Skeletal muscle satellite cell (primary cell): Measurements from ENCODE around the gene ACADM.
A peak's percentile ranks its signal among the peaks of the same experiment; 100 is the strongest.
"Not testable (repeated sequence)": the region's sequence is repeated elsewhere in the genome, so short reads cannot be mapped to it uniquely, and the experiment has no call there.

Experiments used
- H3K27me3 ChIP-seq: 2 replicates; pipeline ENCODE4 v1.7.0; 2013; ENCODE audit warnings: low read length; ENCODE audit not compliant: control insufficient read depth, insufficient read depth
- H3K36me3 ChIP-seq: 2 replicates; pipeline ENCODE4 v1.7.0; 2013; ENCODE audit warnings: mild to moderate bottlenecking, control low read depth, low read length; ENCODE audit not compliant: insufficient read depth
- H3K4me1 ChIP-seq: 2 replicates; pipeline ENCODE4 v1.7.0; 2013; ENCODE audit warnings: low read length; ENCODE audit not compliant: control insufficient read depth, insufficient read depth
- H3K4me2 ChIP-seq: 2 replicates; pipeline ENCODE4 v1.7.0; 2013; ENCODE audit warnings: mild to moderate bottlenecking, low read length
- H3K4me3 ChIP-seq: 2 replicates; pipeline ENCODE4 v1.7.0; 2013; ENCODE audit warnings: low read length
- H3K9ac ChIP-seq: 2 replicates; pipeline ENCODE4 v1.7.0; 2013; ENCODE audit warnings: mild to moderate bottlenecking, low read depth, low read length, moderate library complexity
- H3K9me3 ChIP-seq: replicated peaks from 2 replicates; pipeline ENCODE4 v1.7.0; 2013; ENCODE audit warnings: mild to moderate bottlenecking, control low read depth, low read length

ACADM gene

GRCh38 chr1:75720325-75720724, 4.2 kb upstream of the ACADM start:
- no peak overlapping the region for H3K4me2 ChIP-seq
- H3K36me3 ChIP-seq, result no peaks in the 10 kb centered on the region
- no peaks in the 10 kb centered on the region for H3K4me1 ChIP-seq
- H3K27me3 ChIP-seq, result no peaks in the 10 kb centered on the region
- no peak overlapping the region for H3K4me3 ChIP-seq
- no peak overlapping the region for H3K9ac ChIP-seq
- H3K9me3 ChIP-seq, result no peaks in the 10 kb centered on the region

- no peaks in the 10 kb centered on the region for H3K27me3 ChIP-seq
- no peaks in the 10 kb centered on the region for H3K36me3 ChIP-seq
Measured at GRCh38 chr1:75720820-75721219, 3.7 kb upstream of the ACADM start.

GRCh38 chr1:75722246-75722645, 2.3 kb upstream of the ACADM start:
- not testable (repeated sequence) for H3K36me3 ChIP-seq, H3K4me3 ChIP-seq, H3K9me3 ChIP-seq, H3K27me3 ChIP-seq, H3K4me2 ChIP-seq, H3K9ac ChIP-seq
- peaks cover 11% of the 10 kb centered on the region for H3K4me1 ChIP-seq

More at GRCh38 chr1:75720820-75721219, 3.7 kb upstream of the ACADM start:
- no peaks in the 10 kb centered on the region for H3K9me3 ChIP-seq
- no peak overlapping the region for H3K4me3 ChIP-seq
- no peak overlapping the region for H3K9ac ChIP-seq
- H3K4me2 ChIP-seq, result no peak overlapping the region
- peaks cover 4% of the 10 kb centered on the region for H3K4me1 ChIP-seq

GRCh38 chr1:75722966-75723365, 1.5 kb upstream of the ACADM start:
- peaks cover 11% of the 10 kb centered on the region for H3K4me1 ChIP-seq
- no peak overlapping the region for H3K4me3 ChIP-seq
- H3K36me3 ChIP-seq, result no peaks in the 10 kb centered on the region
- H3K4me2 ChIP-seq, result peak overlapping the region; percentile 80
- no peak overlapping the region for H3K9ac ChIP-seq
- H3K9me3 ChIP-seq, result no peaks in the 10 kb centered on the region
- no peaks in the 10 kb centered on the region for H3K27me3 ChIP-seq

GRCh38 chr1:75723989-75724471, 479 bp upstream of the ACADM start:
- Histone ChIP-seq H3K4me2 (peak overlapping the region; percentile 80), H3K4me3 (peak overlapping the region; percentile 95), H3K9ac (peak overlapping the region; percentile 92), H3K36me3 (no peaks in the 10 kb centered on the region), H3K4me1 (peaks cover 11% of the 10 kb centered on the region), H3K27me3 (no peaks in the 10 kb centered on the region), H3K9me3 (no peaks in the 10 kb centered on the region)

GRCh38 chr1:75725266-75725665, 757 bp downstream of the ACADM start:
- H3K4me3 ChIP-seq, result peak overlapping the region; percentile 95
- H3K4me1 ChIP-seq, result peaks cover 11% of the 10 kb centered on the region

GRCh38 chr1:75725861-75726361, 1.4 kb downstream of the ACADM start:
- Histone ChIP-seq H3K4me2 (peak overlapping the region; percentile 80), H3K4me3 (peak overlapping the region; percentile 95), H3K9ac (peak overlapping the region; percentile 92), H3K9me3 (no peaks in the 10 kb centered on the region), H3K36me3 (no peaks in the 10 kb centered on the region), H3K4me1 (peaks cover 11% of the 10 kb centered on the region), H3K27me3 (no peaks in the 10 kb centered on the region)

More at GRCh38 chr1:75725266-75725665, 757 bp downstream of the ACADM start:
- Histone ChIP-seq H3K4me2 (peak overlapping the region; percentile 80), H3K27me3 (no peaks in the 10 kb centered on the region), H3K36me3 (no peaks in the 10 kb centered on the region), H3K9ac (peak overlapping the region; percentile 92), H3K9me3 (no peaks in the 10 kb centered on the region)

GRCh38 chr1:75727571-75727970, 3.1 kb downstream of the ACADM start:
- H3K4me2 ChIP-seq, result peak overlapping the region; percentile 46
- no peak overlapping the region for H3K4me3 ChIP-seq
- H3K36me3 ChIP-seq, result no peaks in the 10 kb centered on the region
- H3K27me3 ChIP-seq, result no peaks in the 10 kb centered on the region
- H3K9ac ChIP-seq, result no peak overlapping the region
- peaks cover 11% of the 10 kb centered on the region for H3K4me1 ChIP-seq
- H3K9me3 ChIP-seq, result no peaks in the 10 kb centered on the region

- Histone ChIP-seq H3K9me3 (no peaks in the 10 kb centered on the region), H3K4me2 (no peak overlapping the region), H3K4me1 (peaks cover 11% of the 10 kb centered on the region), H3K9ac (no peak overlapping the region), H3K4me3 (no peak overlapping the region), H3K27me3 (no peaks in the 10 kb centered on the region), H3K36me3 (peaks cover 20% of the 10 kb centered on the region)
Measured at GRCh38 chr1:75730432-75730831, 5.9 kb downstream of the ACADM start.

GRCh38 chr1:75731881-75732280, 7.4 kb downstream of the ACADM start:
- H3K4me3 ChIP-seq, result no peak overlapping the region
- H3K9ac ChIP-seq, result no peak overlapping the region
- H3K36me3 ChIP-seq, result peaks cover 26% of the 10 kb centered on the region
- H3K9me3 ChIP-seq, result no peaks in the 10 kb centered on the region
- no peaks in the 10 kb centered on the region for H3K4me1 ChIP-seq
- no peaks in the 10 kb centered on the region for H3K27me3 ChIP-seq
- no peak overlapping the region for H3K4me2 ChIP-seq

- Histone ChIP-seq H3K4me2 (no peak overlapping the region), H3K9ac (no peak overlapping the region), H3K36me3 (peaks cover 26% of the 10 kb centered on the region), H3K9me3 (no peaks in the 10 kb centered on the region), H3K4me1 (no peaks in the 10 kb centered on the region), H3K4me3 (no peak overlapping the region), H3K27me3 (no peaks in the 10 kb centered on the region)
Measured at GRCh38 chr1:75732703-75733102, 8.2 kb downstream of the ACADM start.

- no peak overlapping the region for H3K9ac ChIP-seq
- H3K27me3 ChIP-seq, result no peaks in the 10 kb centered on the region
- peaks cover 26% of the 10 kb centered on the region for H3K36me3 ChIP-seq
- no peaks in the 10 kb centered on the region for H3K4me1 ChIP-seq
- H3K4me3 ChIP-seq, result no peak overlapping the region
- H3K4me2 ChIP-seq, result no peak overlapping the region
- H3K9me3 ChIP-seq, result no peaks in the 10 kb centered on the region
Measured at GRCh38 chr1:75733661-75734060, 9.2 kb downstream of the ACADM start.
